BE2C (cell line): Measurements from ENCODE around the gene FANCB.

Experiments used
- DNase-seq: peaks from one replicate; pipeline ENCODE4 v3.0.0-alpha.2; 2020
- H3K27me3 ChIP-seq: fragments of 250-450 bp; sonication (Bioruptor Pico); 2 replicates; pipeline ENCODE4 v1.5.1; 2020; ENCODE audit warnings: mild to moderate bottlenecking
- H3K36me3 ChIP-seq: fragments of 250-450 bp; sonication (Bioruptor Pico); 2 replicates; pipeline ENCODE4 v1.5.1; 2020; ENCODE audit warnings: mild to moderate bottlenecking
- H3K4me1 ChIP-seq: fragments of 250-450 bp; sonication (Bioruptor Pico); 2 replicates; pipeline ENCODE4 v1.5.1; 2020
- H3K4me3 ChIP-seq: 2 replicates; pipeline ENCODE4 v1.5.1; 2011; ENCODE audit warnings: low read depth, low read length
- H3K9me3 ChIP-seq: fragments of 250-450 bp; sonication (Bioruptor Pico); 2 replicates; pipeline ENCODE4 v1.5.1; 2020
- TF ChIP-seq, protein P1 (sequence below): IDR thresholded peaks from 2 replicates; pipeline ENCODE4 v1.5.1; 2012; ENCODE audit warnings: mild to moderate bottlenecking, low read depth, low read length

The FANCB gene

DNA sequence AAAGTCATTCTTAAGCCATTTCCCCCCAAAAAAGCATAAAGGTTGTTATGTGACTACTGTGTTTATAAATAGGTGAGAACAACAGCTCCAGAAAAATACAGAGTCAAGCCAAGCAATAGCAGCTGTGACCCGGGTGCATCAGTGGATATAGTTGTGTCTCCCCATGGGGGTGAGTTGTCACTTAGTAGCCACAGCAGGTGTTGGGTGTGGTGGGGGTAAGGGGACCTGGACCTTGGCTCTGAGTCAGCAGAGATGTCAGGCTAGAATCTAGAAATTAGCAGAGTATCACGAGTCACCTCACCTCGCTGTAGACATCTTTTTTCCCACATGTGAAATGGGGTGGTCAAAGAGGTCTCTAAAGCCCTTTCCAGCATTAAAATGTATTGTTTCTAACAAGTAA lies 42.7 kb upstream of the FANCB start:
- Histone ChIP-seq H3K4me1 (no peaks in the 10 kb centered on the region), H3K4me3 (no peak overlapping the region), H3K9me3 (no peaks in the 10 kb centered on the region), H3K36me3 (no peaks in the 10 kb centered on the region), H3K27me3 (no peaks in the 10 kb centered on the region)
- TF ChIP-seq, protein P1, sequence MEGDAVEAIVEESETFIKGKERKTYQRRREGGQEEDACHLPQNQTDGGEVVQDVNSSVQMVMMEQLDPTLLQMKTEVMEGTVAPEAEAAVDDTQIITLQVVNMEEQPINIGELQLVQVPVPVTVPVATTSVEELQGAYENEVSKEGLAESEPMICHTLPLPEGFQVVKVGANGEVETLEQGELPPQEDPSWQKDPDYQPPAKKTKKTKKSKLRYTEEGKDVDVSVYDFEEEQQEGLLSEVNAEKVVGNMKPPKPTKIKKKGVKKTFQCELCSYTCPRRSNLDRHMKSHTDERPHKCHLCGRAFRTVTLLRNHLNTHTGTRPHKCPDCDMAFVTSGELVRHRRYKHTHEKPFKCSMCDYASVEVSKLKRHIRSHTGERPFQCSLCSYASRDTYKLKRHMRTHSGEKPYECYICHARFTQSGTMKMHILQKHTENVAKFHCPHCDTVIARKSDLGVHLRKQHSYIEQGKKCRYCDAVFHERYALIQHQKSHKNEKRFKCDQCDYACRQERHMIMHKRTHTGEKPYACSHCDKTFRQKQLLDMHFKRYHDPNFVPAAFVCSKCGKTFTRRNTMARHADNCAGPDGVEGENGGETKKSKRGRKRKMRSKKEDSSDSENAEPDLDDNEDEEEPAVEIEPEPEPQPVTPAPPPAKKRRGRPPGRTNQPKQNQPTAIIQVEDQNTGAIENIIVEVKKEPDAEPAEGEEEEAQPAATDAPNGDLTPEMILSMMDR = no peak
- DNase-seq = no peak

DNA sequence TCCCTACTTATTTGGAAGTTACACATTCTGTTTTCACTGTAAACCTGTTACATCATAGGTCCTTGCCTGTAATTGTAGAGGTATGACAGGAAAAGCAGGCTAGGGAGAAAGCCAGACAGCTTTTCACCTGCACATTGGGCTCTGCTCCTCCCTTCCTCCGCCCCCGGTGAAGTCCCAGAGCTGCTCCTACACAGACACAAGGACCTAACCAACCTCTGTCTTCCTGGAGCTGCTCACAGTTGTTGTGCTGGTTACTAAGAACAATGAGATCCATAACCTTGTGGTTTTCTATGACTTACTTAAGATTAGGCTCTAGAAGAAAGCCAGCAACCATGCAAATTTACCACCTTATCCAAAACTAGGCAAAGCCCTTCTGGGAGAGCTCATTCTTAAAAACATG lies 40.4 kb upstream of the FANCB start:
- H3K36me3 ChIP-seq = no peaks in the 10 kb centered on the region
- H3K4me3 ChIP-seq = no peak overlapping the region
- DNase-seq = no peak
- H3K27me3 ChIP-seq = no peaks in the 10 kb centered on the region
- H3K9me3 ChIP-seq = no peaks in the 10 kb centered on the region
- TF ChIP-seq, protein P1 = no peak
- no peaks in the 10 kb centered on the region for H3K4me1 ChIP-seq

DNA sequence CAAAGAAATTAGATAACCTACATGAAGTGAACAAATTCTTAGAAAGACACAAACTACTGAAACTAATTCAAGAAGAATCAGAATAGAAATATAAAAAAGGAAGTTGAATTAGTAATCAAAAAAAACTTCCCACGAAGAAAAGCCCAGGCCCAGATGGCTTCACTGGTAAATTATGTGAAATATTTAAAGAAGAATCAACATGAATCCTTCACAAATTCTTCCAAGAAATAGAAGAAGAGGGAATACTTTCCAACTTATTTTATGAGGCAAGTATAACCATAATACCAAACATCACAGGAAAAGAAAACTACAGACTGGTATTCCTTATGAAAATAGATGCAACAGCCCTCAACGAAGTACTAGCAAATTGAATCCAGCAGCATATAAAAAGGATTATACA lies 31.0 kb upstream of the FANCB start:
- DNase-seq = no peak
- H3K4me3 ChIP-seq = no peak overlapping the region
- no peaks in the 10 kb centered on the region for H3K36me3 ChIP-seq
- H3K27me3 ChIP-seq = no peaks in the 10 kb centered on the region
- no peaks in the 10 kb centered on the region for H3K4me1 ChIP-seq
- TF ChIP-seq, protein P1 = no peak
- no peaks in the 10 kb centered on the region for H3K9me3 ChIP-seq

DNA sequence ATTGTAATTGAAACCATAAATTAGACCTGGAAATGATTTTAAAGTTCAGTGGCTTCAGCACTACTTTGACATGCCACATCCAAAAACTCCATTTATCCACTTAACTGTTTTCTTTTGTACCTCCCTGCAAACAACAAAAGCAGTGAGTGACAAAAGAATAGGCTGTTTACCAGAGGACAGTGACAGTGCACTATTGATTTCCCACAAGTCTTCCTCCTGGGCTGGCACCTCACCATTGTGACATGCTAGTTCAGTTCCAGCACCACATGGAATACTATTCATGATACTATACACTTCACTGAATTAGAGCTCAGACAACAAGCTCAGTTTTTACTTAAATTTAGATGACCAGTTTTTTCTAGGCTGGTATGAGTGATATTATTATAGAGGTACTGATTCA lies 29.7 kb upstream of the FANCB start:
- H3K27me3 ChIP-seq = no peaks in the 10 kb centered on the region
- no peaks in the 10 kb centered on the region for H3K4me1 ChIP-seq
- no peak for DNase-seq
- no peaks in the 10 kb centered on the region for H3K36me3 ChIP-seq
- H3K9me3 ChIP-seq = no peaks in the 10 kb centered on the region
- H3K4me3 ChIP-seq = no peak overlapping the region
- TF ChIP-seq, protein P1 = no peak

DNA sequence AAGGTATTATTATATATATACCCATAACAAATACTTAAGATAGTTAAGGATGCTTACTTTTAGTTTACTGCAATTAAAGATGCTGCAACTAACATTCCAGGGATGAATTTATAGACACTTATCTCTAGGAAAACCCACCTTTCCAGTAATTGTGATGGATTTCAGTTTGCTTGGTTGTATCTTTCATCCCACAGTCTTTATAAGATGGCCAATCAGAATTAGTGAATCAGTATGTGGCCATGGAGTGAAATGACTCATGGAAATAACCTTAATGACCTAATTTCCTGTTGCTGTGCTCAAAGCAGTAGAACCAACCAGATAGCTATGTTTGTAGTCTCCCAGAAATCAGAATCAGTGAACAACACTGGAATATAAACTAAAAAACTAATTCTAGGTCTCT lies 26.7 kb upstream of the FANCB start:
- TF ChIP-seq, protein P1 = no peak
- no peak overlapping the region for H3K4me3 ChIP-seq
- no peaks in the 10 kb centered on the region for H3K36me3 ChIP-seq
- DNase-seq = no peak
- no peaks in the 10 kb centered on the region for H3K27me3 ChIP-seq
- no peaks in the 10 kb centered on the region for H3K9me3 ChIP-seq
- H3K4me1 ChIP-seq = no peaks in the 10 kb centered on the region

DNA sequence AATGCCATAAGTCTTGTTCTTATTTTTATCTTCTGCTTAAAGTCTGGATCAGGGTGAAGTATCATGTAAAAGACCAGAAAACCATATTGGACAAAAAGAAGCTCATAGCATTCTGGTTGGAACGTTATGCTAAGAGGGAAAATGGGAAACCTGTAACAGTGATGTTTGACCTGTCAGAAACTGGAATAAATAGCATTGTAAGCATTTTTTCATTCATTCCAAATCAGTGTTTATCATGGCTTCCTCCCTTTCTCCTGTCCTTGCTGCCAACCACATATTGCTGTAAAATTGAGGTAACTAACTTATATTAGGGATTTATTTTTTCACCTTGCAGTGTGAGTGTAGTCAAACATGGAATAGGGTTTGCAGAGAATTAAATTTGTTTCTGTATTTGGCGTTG lies 24.2 kb upstream of the FANCB start:
- DNase-seq = no peak
- H3K4me1 ChIP-seq = no peaks in the 10 kb centered on the region
- no peak overlapping the region for H3K4me3 ChIP-seq
- no peaks in the 10 kb centered on the region for H3K36me3 ChIP-seq
- no peaks in the 10 kb centered on the region for H3K9me3 ChIP-seq
- H3K27me3 ChIP-seq = no peaks in the 10 kb centered on the region
- TF ChIP-seq, protein P1 = no peak
